Stimulated activated CD4-positive, alpha-beta T cell treated with anti-CD3 and anti-CD28 coated beads, Interleukin-4, amount 100 ng/mL, for 1 hour (primary cell): Measurements from ENCODE around the gene KLHL33.
"Not testable (repeated sequence)": the region's sequence is repeated elsewhere in the genome, so short reads cannot be mapped to it uniquely, and the experiment has no call there.

Experiments
- DNase-seq: peaks from one replicate; pipeline ENCODE4 v3.0.0-alpha.2; 2020

KLHL33 gene

DNA sequence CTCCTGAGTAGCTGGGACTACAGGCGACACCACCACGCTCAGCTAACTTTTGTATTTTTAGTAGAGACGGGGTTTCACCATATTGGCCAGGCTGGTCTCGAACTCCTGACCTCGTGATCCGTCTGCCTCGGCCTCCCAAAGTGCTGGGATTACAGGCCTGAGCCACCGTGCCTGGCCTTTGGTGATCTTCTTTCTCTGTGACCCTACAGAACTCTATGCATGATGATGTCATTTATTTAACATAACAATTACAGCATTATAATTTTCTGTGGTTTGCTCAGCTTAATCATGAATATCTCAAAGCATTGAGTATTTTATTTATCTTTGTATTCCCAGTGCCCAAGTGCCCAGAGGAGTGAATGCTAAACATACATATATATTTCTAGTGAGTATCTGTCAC lies 16.9 kb upstream of the KLHL33 start:
- not testable (repeated sequence) for DNase-seq

- no peak for DNase-seq
Observed at GRCh38 chr14:20446889-20447288, 10.9 kb upstream of the KLHL33 start.

GRCh38 chr14:20443650-20444049 lies 7.7 kb upstream of the KLHL33 start:
- not testable (repeated sequence) for DNase-seq

GRCh38 chr14:20441461-20441860 lies 5.5 kb upstream of the KLHL33 start:
- no peak for DNase-seq

GRCh38 chr14:20440882-20441281 lies 4.9 kb upstream of the KLHL33 start:
- no peak for DNase-seq

GRCh38 chr14:20440465-20440864 lies 4.5 kb upstream of the KLHL33 start:
- no peak for DNase-seq

- DNase-seq = no peak
Observed at GRCh38 chr14:20438664-20439063, 2.7 kb upstream of the KLHL33 start.

DNA sequence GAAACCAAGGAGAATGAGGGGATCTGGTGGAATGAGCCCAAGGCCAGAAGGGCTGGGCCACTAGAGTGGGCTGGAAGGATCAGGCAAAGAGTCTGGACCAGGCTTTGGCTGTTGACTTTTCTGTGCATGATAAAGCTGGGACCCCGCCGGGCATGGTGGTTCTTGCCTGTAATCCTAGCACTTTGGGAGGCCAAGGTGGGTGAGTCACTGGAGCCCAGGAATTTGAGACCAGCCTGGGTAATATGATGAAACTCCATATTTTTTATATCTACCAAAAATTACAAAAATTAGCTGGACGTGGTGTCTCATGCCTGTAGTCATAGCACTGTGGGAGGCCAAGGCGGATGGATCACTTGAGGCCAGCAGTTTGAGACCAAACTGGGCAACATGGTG lies 393 bp upstream of the KLHL33 start:
- DNase-seq = no peak

- DNase-seq = no peak
Observed at GRCh38 chr14:20434701-20435581, 1.0 kb downstream of the KLHL33 start.

DNA sequence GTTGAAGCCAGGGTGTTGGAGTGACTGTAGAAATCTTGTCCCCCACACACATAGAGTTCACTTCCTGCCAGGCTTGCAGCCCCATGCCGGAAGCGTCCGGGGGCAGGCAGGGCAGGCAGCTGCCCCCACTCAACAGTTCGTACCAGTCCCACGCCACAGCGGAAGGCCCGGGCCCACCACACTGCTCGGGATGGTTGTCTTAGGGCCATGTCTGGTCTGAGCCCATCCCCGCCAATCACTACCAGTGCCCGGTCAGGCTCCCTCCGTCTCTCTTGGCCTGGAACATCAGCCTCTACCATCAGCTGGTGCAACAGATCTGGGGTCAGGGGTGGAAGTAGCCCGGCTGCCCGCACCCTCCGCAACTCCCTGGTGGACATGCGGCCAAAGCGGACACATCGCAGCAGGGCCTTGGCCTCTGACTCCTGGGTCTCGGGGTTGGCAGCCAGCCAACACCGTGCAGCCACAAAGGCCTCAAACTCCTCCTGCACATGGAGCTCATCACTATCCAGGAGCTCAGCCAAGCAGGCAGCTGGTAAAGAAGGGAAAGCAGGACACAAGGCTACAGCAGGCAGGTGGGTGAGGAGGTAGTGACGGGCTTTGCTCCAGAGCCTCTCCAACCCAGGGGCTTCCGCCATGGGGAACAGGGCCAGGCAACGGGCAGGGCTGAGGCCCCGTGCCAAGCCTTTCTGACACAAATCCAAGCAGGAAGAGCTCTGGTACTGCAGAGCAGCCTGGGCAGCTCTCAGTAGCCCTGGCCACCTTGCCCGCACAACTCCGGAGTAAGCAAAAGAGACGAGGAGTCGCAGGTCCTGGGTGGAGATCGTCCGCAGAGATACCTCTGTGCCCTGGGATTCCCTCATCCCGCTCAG lies 5.9 kb downstream of the KLHL33 start:
- no peak for DNase-seq

GRCh38 chr14:20428802-20429201 lies 7.2 kb downstream of the KLHL33 start:
- DNase-seq = no peak

DNA sequence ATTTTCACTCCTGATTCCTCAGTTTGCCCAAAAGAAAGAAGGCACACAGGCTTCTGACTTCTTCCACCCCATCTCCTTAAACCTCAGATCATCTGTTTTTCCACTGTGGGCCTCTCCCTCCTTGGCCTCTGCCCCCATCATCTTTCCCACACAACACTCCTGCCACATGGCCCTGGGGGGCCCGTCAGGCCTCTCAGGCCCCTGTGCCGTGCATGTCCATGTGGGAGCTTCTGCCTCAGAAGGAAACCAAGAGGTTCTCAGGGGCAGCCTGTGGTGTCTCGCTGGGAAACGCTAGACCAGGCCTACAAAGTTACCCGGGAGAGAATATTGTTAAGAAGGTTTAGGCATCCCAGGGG lies 8.0 kb downstream of the KLHL33 start:
- DNase-seq = no peak

- DNase-seq = no peak
Observed at GRCh38 chr14:20427231-20428009, 8.5 kb downstream of the KLHL33 start.

GRCh38 chr14:20424851-20425250 lies 11.1 kb downstream of the KLHL33 start:
- no peak for DNase-seq

GRCh38 chr14:20422886-20423285 lies 13.1 kb downstream of the KLHL33 start:
- DNase-seq = no peak

DNA sequence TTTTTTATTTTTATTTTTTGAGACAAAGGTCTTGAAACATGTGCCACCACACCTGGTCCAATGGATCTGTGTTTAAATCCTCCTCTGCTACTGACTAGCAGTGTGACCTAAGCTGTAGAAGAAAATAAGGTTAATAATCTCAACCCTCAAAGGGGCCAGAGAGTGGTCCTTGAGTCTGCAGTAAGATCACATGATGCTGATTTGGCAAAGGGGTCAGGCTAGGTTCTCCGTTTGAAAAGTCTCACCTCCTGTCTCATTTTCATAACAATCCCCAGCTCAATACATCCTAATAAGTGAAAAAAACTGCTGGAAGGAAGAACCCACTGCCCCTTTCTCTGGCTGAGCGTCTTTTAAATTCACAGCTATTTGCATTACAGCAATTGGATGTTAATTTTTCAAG lies 14.7 kb downstream of the KLHL33 start:
- no peak for DNase-seq

GRCh38 chr14:20419419-20419818 lies 16.5 kb downstream of the KLHL33 start:
- DNase-seq = no peak

- DNase-seq = no peak
Observed at GRCh38 chr14:20418501-20418909, 17.5 kb downstream of the KLHL33 start.

DNA sequence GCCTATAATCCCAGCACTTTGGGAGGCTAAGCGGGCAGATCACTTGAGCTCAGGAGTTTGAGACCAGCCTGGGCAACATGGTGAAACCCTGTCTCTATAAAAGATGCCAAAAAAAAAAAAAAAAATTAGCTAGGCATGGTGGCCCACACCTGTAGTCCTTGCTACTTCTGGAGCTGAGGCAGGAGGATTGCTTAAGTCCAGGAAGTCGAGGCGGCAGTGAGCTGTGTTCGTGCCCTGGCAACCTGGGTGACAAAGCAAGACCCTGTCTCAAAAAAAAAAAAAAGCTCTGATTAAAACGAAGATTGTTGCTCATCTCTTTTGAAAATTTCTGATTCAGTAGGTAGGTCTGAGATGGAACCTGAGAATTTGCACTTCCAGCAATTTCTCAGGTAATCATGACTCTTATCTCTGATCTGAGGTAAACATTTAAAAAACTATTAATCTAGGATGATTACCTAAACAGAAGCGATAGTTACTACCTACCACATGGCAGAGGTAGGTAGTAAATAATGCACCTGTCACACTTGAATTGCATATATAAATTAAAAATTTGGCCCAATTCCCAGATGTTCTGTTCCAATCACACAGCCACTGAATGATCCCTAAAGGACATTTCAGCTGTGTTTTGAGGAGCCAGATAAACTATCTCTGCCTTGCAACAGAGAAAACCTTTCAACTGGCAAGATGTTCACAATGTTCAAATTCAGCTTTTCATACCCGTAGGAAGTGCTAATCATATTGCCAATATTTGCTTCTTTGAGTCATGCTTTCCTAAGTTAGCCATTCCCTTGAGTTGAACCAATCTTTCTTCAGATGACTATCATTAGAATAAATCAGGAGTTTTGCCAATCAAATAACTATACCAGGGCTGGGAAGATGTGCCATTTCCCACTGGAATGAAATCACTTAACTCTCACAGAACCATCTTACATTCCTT lies 18.4 kb downstream of the KLHL33 start:
- no peak for DNase-seq

DNA sequence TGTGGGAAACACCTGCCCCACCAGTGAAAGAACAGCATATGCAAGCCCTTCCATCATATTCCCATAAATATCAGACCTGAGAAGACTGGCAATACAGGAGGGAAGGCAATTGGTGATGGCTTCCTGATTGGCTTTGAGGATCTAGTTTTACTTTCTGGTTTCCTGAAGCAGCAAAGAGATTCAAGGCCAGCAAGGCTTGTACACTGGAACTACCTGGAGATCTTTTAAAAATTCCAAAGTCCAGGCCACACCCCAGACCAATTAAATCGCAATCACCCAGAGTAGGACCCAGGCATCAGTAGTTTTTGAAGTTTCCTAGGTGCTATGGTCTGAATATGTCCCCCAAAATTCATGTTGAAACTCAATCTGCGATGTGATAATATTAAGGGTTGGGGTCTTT lies 19.7 kb downstream of the KLHL33 start:
- no peak for DNase-seq

DNA sequence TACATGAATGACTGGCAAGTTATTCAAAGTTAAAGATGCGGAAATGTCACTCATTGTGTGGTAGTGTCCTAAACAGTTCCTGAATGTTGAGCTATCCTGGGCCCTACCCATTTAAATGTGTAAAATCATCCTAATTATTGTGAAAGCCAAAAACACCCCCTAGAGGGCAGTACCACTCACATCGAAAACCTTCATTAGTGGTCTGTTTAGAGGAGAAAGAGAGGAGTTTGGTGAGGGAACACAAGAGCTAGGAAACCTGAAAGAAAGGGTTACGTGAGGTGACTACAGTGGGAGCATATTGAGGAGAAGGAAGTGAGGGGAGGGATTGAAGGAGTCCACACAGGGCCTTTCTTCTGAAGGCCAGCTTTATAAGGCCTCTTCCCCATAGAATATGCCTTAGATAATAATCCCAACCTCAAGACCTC lies 20.2 kb downstream of the KLHL33 start:
- no peak for DNase-seq

DNA sequence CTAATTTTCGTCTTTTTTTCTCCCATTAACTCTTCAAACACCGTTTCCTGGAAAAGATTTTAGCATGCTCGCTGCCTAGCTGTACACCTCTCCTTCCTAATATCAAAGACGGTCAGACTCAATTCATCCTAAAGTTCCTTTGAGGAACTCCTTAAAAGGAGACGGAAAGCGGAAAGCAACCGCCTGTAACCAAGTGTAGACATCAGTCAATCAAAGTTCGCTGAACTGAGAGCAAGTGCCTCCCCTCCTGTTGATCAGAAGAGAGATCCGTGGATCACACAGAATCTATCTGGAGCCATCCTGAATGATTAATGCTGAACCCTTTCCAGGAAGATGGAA lies 22.3 kb downstream of the KLHL33 start:
- DNase-seq = no peak
